GM19351 (cell line): ENCODE measurements around the gene NAV2.

ENCODE experiments used
- ATAC-seq: cut with Tn5 transposase; IDR thresholded peaks from one replicate; pipeline ENCODE4 v1.9.1; 2021; ENCODE audit warnings: mild to moderate bottlenecking, moderate library complexity; ENCODE audit not compliant: unreplicated experiment

The NAV2 gene

GRCh38 chr11:19827399-19828135 lies 114.9 kb downstream of the NAV2 start:
- ATAC-seq = no peak

GRCh38 chr11:19828382-19829108 lies 115.9 kb downstream of the NAV2 start:
- peak; percentile 43 for ATAC-seq

GRCh38 chr11:19829109-19829837 lies 116.6 kb downstream of the NAV2 start:
- peak; percentile 40 for ATAC-seq

- ATAC-seq = no peak
Measured at GRCh38 chr11:19832086-19832750, 119.6 kb downstream of the NAV2 start.

GRCh38 chr11:19832901-19833300 lies 120.3 kb downstream of the NAV2 start:
- ATAC-seq = no peak

- no peak for ATAC-seq
Measured at GRCh38 chr11:19834771-19835170, 122.1 kb downstream of the NAV2 start.

- ATAC-seq = no peak
Measured at GRCh38 chr11:19836666-19837065, 124.0 kb downstream of the NAV2 start.

- no peak for ATAC-seq
Measured at GRCh38 chr11:19838994-19839768, 126.5 kb downstream of the NAV2 start.

- ATAC-seq = no peak
Measured at GRCh38 chr11:19840961-19841360, 128.3 kb downstream of the NAV2 start.

- ATAC-seq = no peak
Measured at GRCh38 chr11:19842505-19842904, 129.9 kb downstream of the NAV2 start.

- no peak for ATAC-seq
Measured at GRCh38 chr11:19843079-19843478, 130.4 kb downstream of the NAV2 start.

- no peak for ATAC-seq
Measured at GRCh38 chr11:19844012-19844411, 131.4 kb downstream of the NAV2 start.

GRCh38 chr11:19844806-19845205 lies 132.2 kb downstream of the NAV2 start:
- no peak for ATAC-seq

GRCh38 chr11:19845626-19846025 lies 133.0 kb downstream of the NAV2 start:
- no peak for ATAC-seq

GRCh38 chr11:19846654-19847305 lies 134.1 kb downstream of the NAV2 start:
- no peak for ATAC-seq

GRCh38 chr11:19848219-19848618 lies 135.6 kb downstream of the NAV2 start:
- no peak for ATAC-seq

- no peak for ATAC-seq
Measured at GRCh38 chr11:19849107-19849789, 136.6 kb downstream of the NAV2 start.

- ATAC-seq = no peak
Measured at GRCh38 chr11:19849947-19850593, 137.4 kb downstream of the NAV2 start.

GRCh38 chr11:19852288-19852687 lies 139.7 kb downstream of the NAV2 start:
- ATAC-seq = no peak
